K562 treated with DMSO at 1 percent for 4 hours (cell line): Measurements from ENCODE around the gene SLC11A1. TPM values are rescaled to one million over a fixed set of nuclear protein-coding genes. Genes with fewer than 3 reads are reported as not detected.

ENCODE experiments used
- total RNA-seq: library from RNA; unstranded; fragments of 300-600 nt; gene quantifications from 2 replicates; pipeline ENCODE4 v1.2.3, GENCODE V29; 2022; ENCODE audit not compliant: insufficient read depth

SLC11A1 gene
- 0.53 and 0.71 TPM in 2 replicates for total RNA-seq

GRCh38 chr2:218381916-218382366, at the start of gene SLC11A1:
Gene SLC11A1 (plus strand): TSS chr2:218382273. CDS start chr2:218382369, 96 bp downstream.

GRCh38 chr2:218399391-218400166, 17.5 kb downstream of the SLC11A1 start, which contains the start of gene CTDSP1:
Gene CTDSP1 (plus strand): TSS chr2:218399868. CDS start chr2:218400091, 223 bp downstream.

GRCh38 chr2:218418717-218419458, 36.8 kb downstream of the SLC11A1 start, which contains the start of gene VIL1:
Gene VIL1 (plus strand): TSS chr2:218419123. CDS start chr2:218423779, 4,656 bp downstream.

Other genes starting within 250 kb of the SLC11A1 start
- gene CXCR1, start 215.3 kb upstream of the SLC11A1 start, total RNA-seq: not detected in 2 replicates
- gene ARPC2, start 165.1 kb upstream of the SLC11A1 start, total RNA-seq: 128 and 130 TPM in 2 replicates
- gene GPBAR1, start 121.3 kb upstream of the SLC11A1 start, total RNA-seq: not detected in 2 replicates
- gene AAMP, start 112.1 kb upstream of the SLC11A1 start, total RNA-seq: 76.3 and 90.0 TPM in 2 replicates
- gene PNKD, start 111.8 kb upstream of the SLC11A1 start, total RNA-seq: 31.6 and 50.6 TPM in 2 replicates
- 67.5 and 81.0 TPM in 2 replicates for gene TMBIM1, start 89.8 kb upstream of the SLC11A1 start, total RNA-seq
- not detected in 2 replicates for gene CATIP, start 25.4 kb upstream of the SLC11A1 start, total RNA-seq
- 43.3 and 47.3 TPM in 2 replicates for gene CTDSP1, start 17.6 kb downstream of the SLC11A1 start, total RNA-seq
- gene VIL1, start 36.9 kb downstream of the SLC11A1 start, total RNA-seq: 0.88 and 1.4 TPM in 2 replicates
- gene USP37, start 186.1 kb downstream of the SLC11A1 start, total RNA-seq: 4.2 and 4.5 TPM in 2 replicates
- 14.4 and 20.2 TPM in 2 replicates for gene CNOT9, start 186.6 kb downstream of the SLC11A1 start, total RNA-seq
- 0.29 TPM in 1 of 2 replicates, not detected in the other for gene PLCD4, start 225.6 kb downstream of the SLC11A1 start, total RNA-seq